Measurements from ENCODE around the gene STEAP2.

The STEAP2 gene

GRCh38 chr7:90239625-90240228, 28.2 kb downstream of the STEAP2 start:
- TF ChIP-seq, protein P1, sequence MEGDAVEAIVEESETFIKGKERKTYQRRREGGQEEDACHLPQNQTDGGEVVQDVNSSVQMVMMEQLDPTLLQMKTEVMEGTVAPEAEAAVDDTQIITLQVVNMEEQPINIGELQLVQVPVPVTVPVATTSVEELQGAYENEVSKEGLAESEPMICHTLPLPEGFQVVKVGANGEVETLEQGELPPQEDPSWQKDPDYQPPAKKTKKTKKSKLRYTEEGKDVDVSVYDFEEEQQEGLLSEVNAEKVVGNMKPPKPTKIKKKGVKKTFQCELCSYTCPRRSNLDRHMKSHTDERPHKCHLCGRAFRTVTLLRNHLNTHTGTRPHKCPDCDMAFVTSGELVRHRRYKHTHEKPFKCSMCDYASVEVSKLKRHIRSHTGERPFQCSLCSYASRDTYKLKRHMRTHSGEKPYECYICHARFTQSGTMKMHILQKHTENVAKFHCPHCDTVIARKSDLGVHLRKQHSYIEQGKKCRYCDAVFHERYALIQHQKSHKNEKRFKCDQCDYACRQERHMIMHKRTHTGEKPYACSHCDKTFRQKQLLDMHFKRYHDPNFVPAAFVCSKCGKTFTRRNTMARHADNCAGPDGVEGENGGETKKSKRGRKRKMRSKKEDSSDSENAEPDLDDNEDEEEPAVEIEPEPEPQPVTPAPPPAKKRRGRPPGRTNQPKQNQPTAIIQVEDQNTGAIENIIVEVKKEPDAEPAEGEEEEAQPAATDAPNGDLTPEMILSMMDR (IDR thresholded peaks at IDR 0.05; ENCODE audit: low read depth, low read length, missing control alignments): no peak
- no peak for DNase-seq (ENCODE audit: low read depth)
- no peak overlapping the region for H3K4me3 ChIP-seq (ENCODE audit: low read depth, low read length)

GRCh38 chr7:90242369-90243168, 31.0 kb downstream of the STEAP2 start:
- no peak overlapping the region for H3K4me3 ChIP-seq (ENCODE audit: low read depth, low read length)
- no peak for DNase-seq (ENCODE audit: low read depth)

DNA sequence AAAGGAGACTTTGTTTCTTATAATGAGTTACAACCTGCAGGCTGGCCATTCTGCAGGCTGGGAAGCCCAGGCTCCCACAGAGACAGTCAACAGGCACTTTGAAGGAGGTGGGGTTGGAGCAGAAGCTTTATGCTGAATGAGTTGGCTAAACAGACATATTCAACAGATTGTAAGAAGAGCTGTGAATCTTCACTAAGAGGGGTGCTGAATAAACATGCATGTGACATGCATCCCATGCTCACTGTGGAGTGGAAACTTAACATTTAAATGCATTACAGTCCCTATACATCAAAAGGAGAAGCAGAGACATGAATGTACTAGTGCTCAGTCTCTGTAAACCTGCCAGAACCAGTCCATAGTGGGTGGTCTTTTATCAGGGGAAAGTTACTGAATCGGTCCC, 32.0 kb downstream of the STEAP2 start:
- no peak for DNase-seq (ENCODE audit: low read depth)
- TF ChIP-seq, protein P1 (IDR thresholded peaks at IDR 0.05; ENCODE audit: low read depth, low read length, missing control alignments): no peak
- no peak overlapping the region for H3K4me3 ChIP-seq (ENCODE audit: low read depth, low read length)

More at GRCh38 chr7:90242369-90243168, 31.0 kb downstream of the STEAP2 start:
- TF ChIP-seq, protein P1 (IDR thresholded peaks at IDR 0.05; ENCODE audit: low read depth, low read length, missing control alignments): no peak

DNA sequence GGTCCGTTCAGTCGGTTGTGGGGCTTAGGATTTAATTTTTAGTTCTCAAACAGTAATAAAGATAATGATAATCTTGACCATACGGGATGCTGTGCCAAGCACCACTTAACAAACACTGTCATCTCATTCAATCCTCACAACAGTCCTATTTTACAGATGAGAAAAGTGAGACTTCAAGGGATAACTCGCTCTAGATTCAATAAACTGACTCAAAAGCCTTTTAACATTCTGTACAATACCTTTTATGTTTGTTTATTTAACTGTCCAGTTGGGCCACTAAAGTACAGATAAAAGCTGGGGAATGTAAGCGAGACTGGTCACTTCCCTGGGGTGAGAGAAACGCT, 33.0 kb downstream of the STEAP2 start:
- TF ChIP-seq, protein P1 (IDR thresholded peaks at IDR 0.05; ENCODE audit: low read depth, low read length, missing control alignments): no peak
- no peak for DNase-seq (ENCODE audit: low read depth)
- H3K4me3 ChIP-seq (ENCODE audit: low read depth, low read length): peak overlapping the region; percentile 62

DNA sequence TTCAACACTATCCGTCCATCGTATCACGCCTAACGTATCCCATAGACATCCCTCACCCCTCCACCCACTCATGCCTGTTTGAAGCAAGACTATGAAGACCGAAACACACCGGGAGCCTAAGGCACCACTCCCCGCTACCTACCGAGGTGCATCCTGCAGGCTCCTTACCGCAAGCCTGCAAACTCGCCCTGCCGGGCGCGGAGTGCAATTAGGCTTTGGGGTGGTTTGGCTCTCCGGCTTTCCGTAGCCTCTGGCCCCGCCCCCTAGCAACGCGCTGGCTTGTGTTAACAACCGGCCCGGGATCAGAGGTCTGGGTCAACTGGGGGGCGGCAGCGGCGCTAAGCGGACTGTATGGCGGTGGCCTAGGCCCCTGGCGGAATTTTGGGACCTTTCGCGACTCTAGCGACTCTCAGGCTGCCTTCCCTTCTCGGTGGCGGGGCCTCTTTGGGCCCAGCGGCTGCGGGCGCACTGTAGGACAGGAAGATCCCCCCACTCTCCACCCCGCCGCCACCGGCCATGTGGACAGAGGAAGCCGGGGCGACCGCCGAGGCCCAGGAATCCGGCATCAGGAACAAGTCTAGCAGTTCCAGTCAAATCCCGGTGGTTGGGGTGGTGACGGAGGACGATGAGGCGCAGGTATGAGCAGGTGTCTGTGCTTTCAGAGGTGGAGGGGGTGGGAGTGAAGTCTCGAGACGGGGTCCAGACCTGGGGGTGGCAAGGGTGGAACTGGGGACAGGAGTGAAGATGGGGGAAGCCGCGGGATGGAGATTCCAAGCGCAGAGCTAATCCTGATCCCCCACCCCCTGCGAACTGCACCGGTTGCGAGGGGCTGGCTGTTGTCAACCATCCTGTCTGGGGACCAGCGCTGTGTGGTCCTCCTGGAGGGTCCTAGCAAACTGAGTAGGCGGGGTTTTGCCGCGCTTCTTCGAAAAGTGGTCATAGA, 33.6 kb downstream of the STEAP2 start, which contains the start of gene CFAP69:
CFAP69 (plus strand) TSS at position 266 of the 943 bp plus-strand sequence; CDS start at position 517, 251 bp downstream.
- DNase-seq (ENCODE audit: low read depth): peak; percentile 48

DNA sequence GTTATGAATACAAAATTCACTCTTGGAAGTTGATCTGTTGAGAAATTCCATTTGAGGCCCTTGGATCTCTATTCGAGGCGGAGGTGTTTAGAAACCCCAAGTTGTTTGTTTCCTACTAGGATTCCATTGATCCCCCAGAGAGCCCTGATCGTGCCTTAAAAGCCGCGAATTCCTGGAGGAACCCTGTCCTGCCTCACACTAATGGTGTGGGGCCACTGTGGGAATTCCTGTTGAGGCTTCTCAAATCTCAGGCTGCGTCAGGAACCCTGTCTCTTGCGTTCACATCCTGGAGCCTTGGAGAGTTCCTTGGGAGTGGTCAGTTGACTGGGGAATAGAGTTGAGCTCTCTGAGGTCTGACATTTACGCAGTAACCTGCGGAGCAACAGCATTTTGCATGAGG, 34.6 kb downstream of the STEAP2 start:
- H3K4me3 ChIP-seq (ENCODE audit: low read depth, low read length): no peak overlapping the region
- no peak for DNase-seq (ENCODE audit: low read depth)
- TF ChIP-seq, protein P1 (IDR thresholded peaks at IDR 0.05; ENCODE audit: low read depth, low read length, missing control alignments): no peak

More for the DNA sequence above, 33.6 kb downstream of the STEAP2 start, which contains the start of gene CFAP69:
- H3K4me3 ChIP-seq (ENCODE audit: low read depth, low read length): peak within 1 kb of the TSS; percentile 62
- TF ChIP-seq, protein P1 (IDR thresholded peaks at IDR 0.05; ENCODE audit: low read depth, low read length, missing control alignments): peak; percentile 30
